Activated T-cell treated with anti-CD3 and anti-CD28 coated beads, Interleukin-2, amount 50 U/mL, for 72 hours (primary cell): Measurements from ENCODE around the gene NRF1. TPM values are rescaled to one million over a fixed set of nuclear protein-coding genes. Genes with fewer than 3 reads are reported as not detected.
"Not testable (repeated sequence)": the region's sequence is repeated elsewhere in the genome, so short reads cannot be mapped to it uniquely, and the experiment has no call there.

ENCODE experiments used
- ATAC-seq, 2 donors: fragments of 150-1000 bp; cut with Tn5 transposase; replicated peaks in 1 of 2; 2 replicates each; pipeline ENCODE4 v1.10.0; 2021; ENCODE audit warnings: moderate library complexity in 2 of 2, mild to moderate bottlenecking in 1 of 2
- DNase-seq, 2 donors: peaks; one replicate each; pipeline ENCODE4 v3.0.0; 2021 to 2022; ENCODE audit warnings: mixed read lengths in 1 of 2
- H3K27ac Mint-ChIP-seq: one replicate; pipeline ENCODE4 v1.8.0; 2022; ENCODE audit warnings: mild to moderate bottlenecking, moderate library complexity, mixed read lengths
- H3K27me3 Mint-ChIP-seq: one replicate; pipeline ENCODE4 v1.8.0; 2022; ENCODE audit warnings: low read depth, mixed read lengths
- H3K36me3 Mint-ChIP-seq, 2 donors: one replicate each; pipeline ENCODE4 v1.8.0; 2022; ENCODE audit warnings: mixed read lengths in 2 of 2, mild to moderate bottlenecking in 1 of 2; ENCODE audit not compliant: insufficient read depth in 2 of 2
- H3K4me1 Mint-ChIP-seq: one replicate; pipeline ENCODE4 v1.8.0; 2022; ENCODE audit warnings: low read depth, mixed read lengths
- H3K4me3 Mint-ChIP-seq, 2 donors: one replicate each; pipeline ENCODE4 v1.8.0; 2022; ENCODE audit warnings: mild to moderate bottlenecking in 2 of 2, mixed read lengths in 2 of 2, moderate library complexity in 2 of 2
- H3K9me3 Mint-ChIP-seq, 2 donors: one replicate each; pipeline ENCODE4 v1.8.0; 2022; ENCODE audit warnings: mixed read lengths in 2 of 2
- total RNA-seq, 2 donors: library from RNA; stranded (reverse); gene quantifications; one replicate each; pipeline ENCODE4 v1.2.3, GENCODE V29; 2022

NRF1 gene
- total RNA-seq, 2 donors from 2014 or later: 22.1 to 25.1 TPM

DNA sequence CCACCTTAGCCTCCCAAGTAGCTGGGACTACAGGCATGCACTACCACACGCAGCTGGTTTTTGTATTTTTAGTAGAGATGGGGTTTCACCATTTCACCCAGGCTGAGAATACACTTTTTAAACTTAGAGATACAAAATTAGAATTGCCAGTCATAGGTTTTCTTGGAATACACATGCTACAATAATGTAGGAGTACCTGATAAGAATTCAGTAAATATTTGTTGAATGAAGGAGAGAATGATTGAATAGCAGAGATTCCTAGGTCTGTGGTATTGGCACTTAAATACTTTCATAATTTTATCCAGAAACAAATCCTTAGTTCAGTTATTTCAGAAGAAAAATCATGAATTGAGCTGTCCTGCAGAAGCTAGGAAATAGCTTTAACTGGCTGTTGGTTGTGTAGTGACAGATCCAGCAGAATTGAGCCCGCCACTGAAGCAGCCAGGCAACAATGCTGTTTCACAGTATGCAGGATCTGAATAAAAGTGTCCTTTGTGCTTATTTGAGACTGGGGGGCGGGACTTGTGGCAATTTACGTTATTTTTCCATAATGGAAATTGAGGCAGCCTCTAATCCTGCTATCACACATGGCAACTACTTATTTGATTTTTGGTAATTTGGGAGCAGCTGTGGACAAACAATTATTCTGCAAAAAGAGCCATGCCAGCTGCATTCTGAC lies 31.5 kb downstream of the NRF1 start:
- Mint-ChIP-seq H3K27ac (no peak overlapping the region), H3K27me3 (no peaks in the 10 kb centered on the region), H3K36me3 (no peaks in the 10 kb centered on the region), H3K4me1 (peaks cover 11% of the 10 kb centered on the region), H3K4me3 (no peak overlapping the region), H3K9me3 (no peaks in the 10 kb centered on the region)
- DNase-seq (no peak), ATAC-seq (no peak)

DNA sequence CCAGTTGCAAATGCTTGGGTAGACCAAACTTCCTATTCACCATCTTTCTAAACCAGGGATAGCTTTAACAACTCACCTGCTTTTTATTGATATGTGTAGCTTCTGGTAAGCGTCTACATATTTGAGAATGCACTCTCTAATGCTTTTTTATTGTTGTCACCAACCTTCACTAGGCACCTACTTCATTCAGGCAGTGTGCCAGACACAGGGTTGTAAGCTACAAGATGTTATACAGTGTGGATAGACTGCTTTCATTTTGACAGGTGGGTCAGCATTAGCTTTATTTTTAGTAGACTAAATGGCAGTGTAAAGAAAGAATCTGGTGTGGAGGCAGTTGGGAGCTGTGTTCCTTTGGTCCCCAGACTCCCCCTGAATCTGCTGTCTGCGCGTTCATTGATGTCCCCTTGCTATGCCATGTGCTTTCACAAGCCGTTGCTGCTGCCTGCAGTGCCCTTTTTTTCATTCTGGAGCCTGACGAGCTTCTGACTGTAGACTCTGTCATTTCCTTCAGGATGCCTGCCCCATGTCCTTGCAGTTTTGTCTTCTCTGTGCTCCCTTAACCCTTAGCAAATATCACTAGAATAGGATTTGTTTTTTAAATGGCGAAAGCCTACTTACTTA lies 32.1 kb downstream of the NRF1 start:
- Mint-ChIP-seq H3K27ac (no peak overlapping the region), H3K4me1 (peaks cover 8% of the 10 kb centered on the region)

DNA sequence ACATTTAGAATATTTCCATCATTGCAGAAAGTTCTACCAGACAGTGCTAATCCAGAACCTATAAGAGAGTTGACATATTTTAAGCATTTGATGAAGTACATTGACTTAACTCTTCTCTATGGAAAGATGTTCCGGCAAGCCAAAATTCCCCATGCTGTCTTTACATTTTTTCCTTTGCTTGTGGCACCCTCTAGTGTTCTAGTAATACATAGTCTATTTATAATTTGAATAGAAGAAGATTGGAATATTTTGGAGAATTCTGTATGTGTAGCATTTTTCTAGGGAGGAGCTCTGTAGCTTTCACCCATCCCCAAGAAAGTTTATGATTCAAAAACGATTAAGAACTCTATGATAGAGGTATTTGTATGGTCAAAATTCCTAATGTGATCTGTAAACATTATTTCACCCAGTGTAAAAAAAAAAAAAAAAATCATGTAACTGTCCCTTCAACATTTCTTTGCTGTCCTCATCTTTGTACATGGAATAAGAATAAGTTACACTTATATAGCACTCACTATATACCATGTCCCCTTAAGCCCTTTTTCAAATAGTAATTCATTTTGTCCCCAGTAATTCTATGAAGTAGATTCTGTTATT lies 33.2 kb downstream of the NRF1 start:
- Mint-ChIP-seq H3K4me3 (no peak overlapping the region), H3K27ac (no peak overlapping the region), H3K36me3 (no peaks in the 10 kb centered on the region), H3K4me1 (peaks cover 14% of the 10 kb centered on the region), H3K27me3 (no peaks in the 10 kb centered on the region), H3K9me3 (no peaks in the 10 kb centered on the region)
- DNase-seq (no peak), ATAC-seq (no peak)

More for the DNA sequence above, 32.1 kb downstream of the NRF1 start:
- DNase-seq (no peak), ATAC-seq (no peak)
- H3K4me3 Mint-ChIP-seq: no peak overlapping the region
- no peaks in the 10 kb centered on the region for H3K27me3 Mint-ChIP-seq
- H3K9me3 Mint-ChIP-seq: no peaks in the 10 kb centered on the region
- no peaks in the 10 kb centered on the region for H3K36me3 Mint-ChIP-seq

- peaks cover 23% of the 10 kb centered on the region for H3K4me1 Mint-ChIP-seq
- no peaks in the 10 kb centered on the region for H3K36me3 Mint-ChIP-seq
- H3K9me3 Mint-ChIP-seq: no peaks in the 10 kb centered on the region
- DNase-seq: no peak
- H3K27ac Mint-ChIP-seq: peak overlapping the region; percentile 19
- no peaks in the 10 kb centered on the region for H3K27me3 Mint-ChIP-seq
- no peak for ATAC-seq
- no peak overlapping the region for H3K4me3 Mint-ChIP-seq
These were observed 35.0 kb downstream of the NRF1 start for GRCh38 chr7:129646369-129647021.

- H3K27me3 Mint-ChIP-seq: no peaks in the 10 kb centered on the region
- peak overlapping the region; percentile 54 for H3K27ac Mint-ChIP-seq
- ATAC-seq: no peak
- no peaks in the 10 kb centered on the region for H3K9me3 Mint-ChIP-seq
- H3K4me1 Mint-ChIP-seq: peaks cover 40% of the 10 kb centered on the region
- H3K36me3 Mint-ChIP-seq: no peaks in the 10 kb centered on the region
- DNase-seq: no peak
- H3K4me3 Mint-ChIP-seq: peak overlapping the region; percentile 25 to 57
These were observed 37.7 kb downstream of the NRF1 start for GRCh38 chr7:129649128-129649690.

- ATAC-seq (peak; percentile 78 to 81), DNase-seq (no peak)
- Mint-ChIP-seq H3K4me1 (peaks cover 40% of the 10 kb centered on the region), H3K9me3 (no peaks in the 10 kb centered on the region), H3K36me3 (peaks cover 0 to 1% of the 10 kb centered on the region in 2 donors), H3K27ac (peak overlapping the region; percentile 93), H3K4me3 (peak overlapping the region; percentile 38 to 73), H3K27me3 (no peaks in the 10 kb centered on the region)
These were observed 38.7 kb downstream of the NRF1 start for GRCh38 chr7:129650056-129650758.

DNA sequence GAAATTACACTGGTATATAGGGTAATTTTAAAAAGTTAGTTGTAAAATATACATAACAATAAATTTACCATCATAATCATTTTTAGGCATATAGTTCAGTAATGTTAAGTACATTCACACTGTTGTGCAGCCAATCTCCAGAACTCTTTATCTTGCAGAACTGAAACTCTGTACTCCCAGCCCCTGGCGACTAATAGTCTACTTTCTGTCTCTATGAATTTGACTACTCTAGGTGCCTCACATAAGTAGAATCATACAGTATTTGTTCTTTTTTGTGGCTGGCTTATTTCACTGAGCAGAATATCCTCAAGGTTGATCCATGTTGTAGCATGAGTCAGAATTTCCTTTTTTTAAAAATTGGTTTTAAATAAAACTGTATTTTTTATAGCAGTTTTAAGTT lies 41.4 kb downstream of the NRF1 start:
- Mint-ChIP-seq H3K27me3 (no peaks in the 10 kb centered on the region), H3K27ac (peak overlapping the region; percentile 14), H3K9me3 (no peaks in the 10 kb centered on the region), H3K4me1 (peaks cover 50% of the 10 kb centered on the region), H3K4me3 (no peak overlapping the region), H3K36me3 (peaks cover under 1 to 10% of the 10 kb centered on the region in 2 donors)
- peak; percentile 37 to 56 for ATAC-seq
- peak in 1 of 2 donors; percentile 19 for DNase-seq

- Mint-ChIP-seq H3K27me3 (no peaks in the 10 kb centered on the region), H3K36me3 (peaks cover 10 to 28% of the 10 kb centered on the region in 2 donors), H3K9me3 (peaks cover 4% of the 10 kb centered on the region in 2 donors), H3K4me3 (no peak overlapping the region), H3K27ac (no peak overlapping the region), H3K4me1 (peaks cover 27% of the 10 kb centered on the region)
- ATAC-seq (no peak), DNase-seq (no peak)
These were observed 44.3 kb downstream of the NRF1 start for GRCh38 chr7:129655811-129656210.

GRCh38 chr7:129657363-129657762 lies 45.8 kb downstream of the NRF1 start:
- no peak overlapping the region for H3K27ac Mint-ChIP-seq
- DNase-seq (no peak), ATAC-seq (peak; percentile 34 to 59)
- H3K27me3 Mint-ChIP-seq: no peaks in the 10 kb centered on the region
- peaks cover 4 to 10% of the 10 kb centered on the region in 2 donors for H3K9me3 Mint-ChIP-seq
- peaks cover 19 to 40% of the 10 kb centered on the region in 2 donors for H3K36me3 Mint-ChIP-seq
- peaks cover 22% of the 10 kb centered on the region for H3K4me1 Mint-ChIP-seq
- no peak overlapping the region for H3K4me3 Mint-ChIP-seq

GRCh38 chr7:129659907-129660306 lies 48.4 kb downstream of the NRF1 start:
- not testable (repeated sequence) for ATAC-seq, H3K27ac Mint-ChIP-seq, H3K27me3 Mint-ChIP-seq, H3K4me3 Mint-ChIP-seq, DNase-seq
- Mint-ChIP-seq H3K36me3 (peaks cover 21 to 44% of the 10 kb centered on the region in 2 donors), H3K9me3 (peaks cover 4 to 10% of the 10 kb centered on the region in 2 donors), H3K4me1 (peaks cover 12% of the 10 kb centered on the region)

- DNase-seq (no peak), ATAC-seq (no peak)
- Mint-ChIP-seq H3K36me3 (peaks cover 21 to 43% of the 10 kb centered on the region in 2 donors), H3K9me3 (peaks cover 4 to 10% of the 10 kb centered on the region in 2 donors), H3K27me3 (no peaks in the 10 kb centered on the region), H3K27ac (no peak overlapping the region), H3K4me3 (no peak overlapping the region), H3K4me1 (peaks cover 9% of the 10 kb centered on the region)
These were observed 50.2 kb downstream of the NRF1 start for GRCh38 chr7:129661645-129662182.

DNA sequence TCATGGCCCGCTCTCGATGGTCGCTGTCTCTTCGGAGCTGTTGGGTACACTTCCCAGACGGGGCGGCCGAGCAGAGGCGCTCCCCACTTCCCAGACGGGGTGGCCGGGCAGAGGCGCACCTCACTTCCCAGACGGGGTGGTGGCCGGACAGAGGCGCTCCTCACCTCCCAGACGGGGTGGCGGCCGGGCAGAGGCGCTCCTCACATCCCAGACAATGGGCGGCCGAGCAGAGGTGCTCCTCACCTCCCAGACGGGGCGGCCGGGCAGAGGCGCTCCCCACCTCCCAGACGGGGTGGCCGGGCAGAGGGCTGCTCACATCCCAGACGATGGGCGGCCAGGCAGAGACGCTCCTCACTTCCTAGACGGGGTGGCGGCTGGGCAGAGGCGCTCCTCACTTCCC lies 51.7 kb downstream of the NRF1 start:
- not testable (repeated sequence) for H3K27ac Mint-ChIP-seq, H3K4me3 Mint-ChIP-seq
- H3K36me3 Mint-ChIP-seq: peaks cover 19 to 32% of the 10 kb centered on the region in 2 donors

More for the DNA sequence above, 51.7 kb downstream of the NRF1 start:
- not testable (repeated sequence) for DNase-seq, H3K27me3 Mint-ChIP-seq, H3K4me1 Mint-ChIP-seq, ATAC-seq
- peaks cover 4 to 10% of the 10 kb centered on the region in 2 donors for H3K9me3 Mint-ChIP-seq
